Dedifferentiated amniotic fluid mesenchymal stem cell (primary cell): Measurements from ENCODE around the gene NT5DC2.

Source experiments
- DNase-seq: peaks from one replicate; pipeline ENCODE4 v3.0.0-alpha.2; 2016; ENCODE audit errors: extremely low spot score

NT5DC2 gene

GRCh38 chr3:52533623-52534280 lies at the start of gene NT5DC2:
Gene NT5DC2, minus strand, starts transcription at chr3:52533857. Its CDS starts 120 bp downstream, at chr3:52533737.
- peak; percentile 54 for DNase-seq

- no peak for DNase-seq
Observed at GRCh38 chr3:52574056-52574965, 40.7 kb upstream of the NT5DC2 start.

GRCh38 chr3:52572221-52572620 lies 38.6 kb upstream of the NT5DC2 start:
- no peak for DNase-seq

GRCh38 chr3:52570076-52570475 lies 36.4 kb upstream of the NT5DC2 start:
- DNase-seq = no peak

DNA sequence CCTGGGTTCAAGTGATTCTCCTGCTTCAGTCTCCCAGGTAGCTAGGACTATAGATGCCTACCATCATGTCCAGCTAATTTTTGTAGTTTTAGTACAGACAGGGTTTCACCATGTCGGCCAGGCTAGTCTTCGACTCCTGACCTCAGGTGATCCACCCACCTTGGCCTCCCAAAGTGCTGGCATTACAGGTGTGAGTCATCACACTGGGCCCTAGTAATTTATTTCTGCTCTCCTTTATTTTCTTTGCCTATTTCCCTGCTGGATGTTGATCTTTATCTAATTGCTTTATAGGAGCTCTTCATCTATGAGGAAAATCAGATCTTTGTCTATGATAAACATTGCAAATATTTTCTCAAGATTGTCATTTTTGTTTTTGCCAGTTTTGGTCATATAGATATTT lies 34.4 kb upstream of the NT5DC2 start:
- DNase-seq = no peak

- DNase-seq = no peak
Observed at GRCh38 chr3:52563984-52564383, 30.3 kb upstream of the NT5DC2 start.

DNA sequence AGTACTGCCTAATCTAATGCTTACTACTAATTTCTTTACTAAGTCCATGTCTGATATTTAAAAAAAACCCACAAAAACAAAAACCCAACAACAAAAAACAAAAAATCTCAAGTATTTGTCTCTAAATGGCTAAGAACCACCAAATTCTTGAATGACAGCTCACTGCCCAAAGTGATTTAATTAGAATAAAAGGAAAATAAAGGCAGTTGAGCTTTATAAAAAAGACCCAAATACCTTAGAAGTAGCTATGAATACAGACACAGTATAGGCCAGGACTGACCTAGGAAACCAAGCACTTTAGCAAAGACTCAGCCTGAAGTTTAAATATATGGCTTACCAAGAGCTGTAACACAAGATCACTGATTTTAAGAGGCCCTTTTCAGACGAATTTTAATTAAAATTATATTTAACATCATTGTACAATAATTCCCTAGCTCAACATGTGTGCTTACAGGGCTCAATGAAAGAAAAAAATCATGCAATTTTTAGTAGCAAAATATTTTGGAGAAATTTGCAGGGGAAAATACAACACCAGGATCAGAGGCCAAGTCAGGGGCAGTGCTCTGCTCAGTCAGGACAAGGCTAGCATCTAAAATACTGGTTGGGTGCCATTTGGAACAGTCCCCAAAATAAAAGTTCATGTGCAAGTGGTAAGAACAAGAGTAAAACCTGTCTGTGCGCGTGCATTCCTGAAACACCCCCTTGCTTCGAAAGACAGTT lies 27.5 kb upstream of the NT5DC2 start:
- DNase-seq = no peak

DNA sequence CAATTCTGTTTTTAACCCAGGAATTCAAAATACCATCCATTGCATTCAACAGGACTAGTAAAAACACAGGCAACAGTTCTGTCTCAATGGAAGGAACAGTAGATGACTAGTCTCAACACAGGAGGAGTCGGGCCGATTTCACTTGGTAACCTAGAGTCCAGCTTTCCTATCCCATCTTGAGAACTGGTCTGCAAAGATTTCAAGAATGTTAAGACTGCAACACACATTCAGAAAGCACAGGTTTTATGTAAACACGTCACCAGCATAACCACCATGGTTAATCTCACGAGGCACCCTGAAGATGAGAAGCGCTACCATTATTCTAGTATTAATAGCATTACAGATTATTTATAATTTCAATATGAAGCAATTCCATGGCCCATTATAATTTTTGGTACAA lies 24.8 kb upstream of the NT5DC2 start:
- peak; percentile 13 for DNase-seq

GRCh38 chr3:52557011-52557960 lies 23.6 kb upstream of the NT5DC2 start:
- no peak for DNase-seq

GRCh38 chr3:52555056-52555455 lies 21.4 kb upstream of the NT5DC2 start:
- DNase-seq = peak; percentile 34

DNA sequence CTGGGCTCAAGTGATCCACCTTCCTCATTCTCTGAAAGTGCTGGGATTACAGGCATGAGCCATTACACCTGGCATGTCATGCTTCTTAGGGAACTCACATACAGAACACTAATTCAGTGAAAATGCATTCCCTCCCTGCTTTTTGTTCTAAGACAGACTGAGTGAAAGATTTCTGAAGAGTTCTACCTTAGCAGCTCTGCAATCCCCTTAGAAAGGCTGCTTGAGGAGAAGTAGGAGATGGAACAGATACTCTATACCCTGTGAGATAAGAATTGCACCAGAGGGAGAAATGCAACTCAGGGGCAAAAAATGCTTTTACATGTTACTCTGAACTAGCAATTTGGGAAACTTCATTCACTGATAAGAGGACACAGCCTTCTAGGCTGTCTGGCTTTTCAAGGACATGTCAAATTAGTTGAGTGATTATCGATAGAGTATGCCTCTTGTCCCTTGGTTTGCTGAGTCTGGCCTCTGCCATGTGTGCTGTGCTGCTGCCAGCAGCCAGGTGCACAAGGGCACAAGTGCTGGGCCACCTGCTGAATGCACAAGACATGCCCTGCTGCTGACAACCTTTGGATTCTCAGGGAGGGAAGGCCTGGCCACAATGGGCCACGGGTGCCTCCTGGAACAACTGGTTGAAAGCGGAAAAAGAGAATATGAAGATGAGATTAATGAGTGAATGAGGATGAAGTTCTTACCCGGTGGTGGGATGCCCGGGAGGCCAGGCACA lies 20.5 kb upstream of the NT5DC2 start:
- no peak for DNase-seq

- no peak for DNase-seq
Observed at GRCh38 chr3:52552089-52552488, 18.4 kb upstream of the NT5DC2 start.

DNA sequence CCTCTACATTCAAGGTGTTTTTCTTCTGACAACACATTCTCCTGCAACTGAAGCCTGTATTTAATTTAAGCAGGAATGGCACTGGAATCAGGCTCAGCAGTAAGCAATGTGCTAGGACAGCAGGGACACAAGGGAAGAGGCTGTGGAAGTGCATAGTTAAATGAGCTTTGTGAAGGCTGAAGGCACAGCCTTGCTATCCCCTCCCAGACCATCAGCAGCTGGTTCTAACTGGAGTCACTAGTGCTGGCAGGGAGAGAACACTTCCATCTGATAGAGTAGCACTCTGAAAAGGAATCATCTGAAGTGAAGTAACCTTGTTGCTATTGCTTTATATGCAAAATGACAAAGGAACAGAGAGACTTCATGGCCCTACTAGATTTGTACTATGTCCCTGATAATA lies 17.5 kb upstream of the NT5DC2 start:
- no peak for DNase-seq

GRCh38 chr3:52547143-52547542 lies 13.5 kb upstream of the NT5DC2 start:
- DNase-seq = no peak

GRCh38 chr3:52546111-52546901 lies 12.6 kb upstream of the NT5DC2 start:
- no peak for DNase-seq

GRCh38 chr3:52544937-52545336 lies 11.3 kb upstream of the NT5DC2 start:
- DNase-seq = no peak

DNA sequence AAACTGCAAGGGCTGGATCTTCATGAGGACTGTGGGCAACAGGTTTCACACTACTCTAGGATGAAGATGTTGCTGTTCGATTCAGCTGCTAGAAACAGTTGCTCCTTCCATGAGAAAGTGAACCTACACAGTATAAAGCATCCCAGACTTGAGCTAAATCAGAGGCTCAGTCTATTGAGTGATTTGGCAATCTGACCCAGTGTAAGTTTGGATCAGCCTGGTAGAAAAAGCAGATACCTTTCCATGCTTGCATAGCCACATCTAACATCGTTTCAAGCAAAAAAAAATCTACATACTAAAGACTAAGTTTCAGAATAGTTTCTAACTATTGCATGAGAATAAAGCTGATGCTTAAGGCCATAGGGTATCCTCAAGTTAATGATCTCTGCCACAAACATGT lies 7.4 kb upstream of the NT5DC2 start:
- no peak for DNase-seq

DNA sequence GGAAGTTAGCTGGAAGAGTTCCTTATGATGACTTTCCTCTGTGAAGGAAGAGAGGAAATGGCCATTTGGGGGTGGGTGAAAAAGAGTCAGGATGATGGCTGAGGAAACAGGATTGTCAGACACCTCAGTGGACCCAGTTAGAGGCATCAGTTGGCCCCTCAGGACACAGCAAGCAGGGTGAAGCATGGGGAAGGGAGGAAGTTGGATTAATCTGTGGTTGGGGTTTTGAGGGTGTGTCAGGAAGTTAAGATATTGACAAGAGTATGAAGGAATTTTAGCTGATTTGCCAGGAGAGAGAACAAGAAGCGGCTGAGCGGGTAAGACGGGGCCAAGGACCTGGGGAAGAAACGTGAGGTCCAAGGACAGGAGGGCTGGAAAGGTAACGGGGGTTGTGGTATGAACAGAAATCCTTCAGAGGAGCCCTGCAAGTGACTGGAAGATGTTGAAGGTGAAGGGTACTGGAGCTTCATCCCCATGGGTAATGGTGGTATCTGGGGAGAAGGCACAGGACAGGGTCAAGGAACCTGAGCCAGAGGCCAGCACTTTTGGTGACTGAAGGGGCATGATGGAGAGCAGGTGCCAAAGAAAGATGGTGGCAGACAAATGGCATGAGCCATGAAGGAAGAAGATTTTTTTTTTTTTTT lies 5.5 kb upstream of the NT5DC2 start:
- no peak for DNase-seq

DNA sequence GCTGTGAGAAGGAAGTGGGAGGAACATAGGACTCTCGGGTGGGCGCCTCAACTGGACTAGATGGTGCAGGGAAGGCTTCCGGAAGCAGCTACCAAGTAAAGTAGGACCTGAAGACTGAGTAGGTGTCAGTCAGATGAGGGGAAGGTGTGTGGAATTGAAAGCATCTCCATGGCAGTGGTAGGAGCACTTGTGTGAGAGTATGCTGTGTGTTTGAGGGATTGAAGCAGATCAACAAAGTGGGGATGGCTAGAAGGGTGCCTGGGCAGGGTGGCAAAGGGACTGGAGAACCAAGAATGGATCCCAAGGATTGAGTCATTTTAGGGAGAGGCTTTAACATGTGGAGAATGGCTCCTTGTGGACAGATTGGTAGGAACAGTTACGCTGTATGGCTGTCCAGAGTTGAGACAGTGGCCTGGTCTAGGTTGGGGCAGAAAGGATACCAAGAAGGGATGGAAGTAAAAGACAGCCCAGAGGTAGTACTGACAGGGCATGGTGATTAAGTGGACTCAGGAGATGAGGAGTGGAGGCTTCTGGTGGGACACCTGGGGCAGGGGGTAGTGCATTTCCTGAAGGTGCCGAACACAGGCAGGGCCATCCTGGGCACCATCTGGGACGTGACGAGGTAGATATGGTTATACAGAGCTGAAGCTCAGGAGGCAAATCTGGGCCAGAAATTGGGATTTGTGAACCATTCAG lies 4.2 kb upstream of the NT5DC2 start:
- DNase-seq = no peak
